Iris pigment epithelial cell (primary cell): ENCODE data around the gene PPIA.
"Not testable (repeated sequence)": the region's sequence is repeated elsewhere in the genome, so short reads cannot be mapped to it uniquely, and the experiment has no call there.

Experiments
- DNase-seq: peaks from one replicate; pipeline ENCODE4 v3.0.0-alpha.2; 2011; ENCODE audit warnings: low read depth

Gene PPIA

GRCh38 chr7:44827567-44827966 lies 31.1 kb downstream of the PPIA start:
- no peak for DNase-seq

DNA sequence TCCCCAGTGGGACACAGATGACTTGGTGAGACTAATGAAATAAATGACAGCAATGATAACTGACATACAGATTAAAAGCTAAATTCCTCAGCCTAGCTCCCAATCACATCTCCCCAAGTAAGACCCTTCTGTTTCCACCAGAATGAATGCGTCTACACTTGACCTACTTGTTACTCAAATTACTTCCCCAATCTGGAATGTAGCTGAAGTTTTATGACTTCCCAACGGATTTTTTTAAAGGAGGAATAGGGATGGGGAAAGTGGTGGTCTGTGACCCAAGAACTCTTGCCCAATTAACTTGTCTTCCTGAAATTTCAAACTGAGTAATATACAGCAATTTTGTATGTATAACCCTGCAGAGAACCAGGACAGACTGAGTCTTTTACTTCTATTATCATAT lies 42.3 kb downstream of the PPIA start:
- no peak for DNase-seq

- not testable (repeated sequence) for DNase-seq
These were observed 46.2 kb downstream of the PPIA start for GRCh38 chr7:44842675-44843074.

DNA sequence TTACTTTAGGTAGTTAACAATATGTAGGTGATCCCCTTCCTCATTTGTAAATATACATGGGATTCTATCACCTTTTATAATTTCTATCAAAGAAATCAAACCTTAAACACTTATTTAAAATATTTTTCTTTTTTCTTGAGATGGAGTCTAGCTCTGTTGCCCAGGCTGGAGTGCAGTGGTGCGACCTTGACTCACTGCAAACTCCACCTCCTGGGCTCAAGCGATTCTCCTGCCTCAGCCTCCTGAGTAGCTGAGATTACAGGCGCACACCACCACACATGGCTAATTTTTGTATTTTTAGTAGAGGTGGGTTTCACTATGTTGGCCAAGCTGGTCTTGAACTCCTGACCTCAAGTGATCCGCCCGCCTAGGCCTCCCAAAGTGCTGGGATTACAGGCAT lies 47.0 kb downstream of the PPIA start:
- not testable (repeated sequence) for DNase-seq

- no peak for DNase-seq
These were observed 49.0 kb downstream of the PPIA start for GRCh38 chr7:44845451-44845850.

GRCh38 chr7:44846390-44846789 lies 49.9 kb downstream of the PPIA start:
- not testable (repeated sequence) for DNase-seq

DNA sequence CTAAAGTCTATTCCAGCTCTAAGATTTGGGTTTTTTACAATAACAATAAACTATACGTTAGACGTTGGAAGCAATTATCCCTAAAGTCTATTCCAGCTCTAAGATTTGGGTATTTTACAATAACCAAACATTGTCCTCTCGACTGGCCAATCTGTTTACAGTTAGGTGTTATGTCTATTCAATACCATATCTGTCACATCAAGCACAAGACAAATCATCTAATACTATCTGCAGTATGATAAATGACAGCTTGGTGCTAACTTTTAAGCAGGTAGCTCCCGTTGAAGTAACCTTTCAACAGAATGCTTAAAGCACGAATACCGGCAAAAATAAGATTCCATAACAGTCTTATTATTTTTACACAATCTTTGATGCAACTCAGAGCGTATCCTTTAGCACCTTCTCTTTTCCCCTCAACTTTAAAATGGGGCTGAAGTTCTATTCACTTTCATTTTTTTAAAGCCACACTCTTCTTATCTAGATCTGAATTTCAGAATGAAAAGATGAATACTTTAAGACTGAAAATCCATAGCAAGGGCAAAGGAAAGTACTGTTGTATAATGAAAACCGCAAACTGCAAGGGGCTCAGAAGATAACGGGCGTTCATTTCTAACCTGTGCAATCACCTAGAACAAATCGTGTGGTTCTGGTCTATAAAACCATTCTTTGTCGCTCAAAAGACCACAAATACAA lies 50.5 kb downstream of the PPIA start:
- DNase-seq: no peak

DNA sequence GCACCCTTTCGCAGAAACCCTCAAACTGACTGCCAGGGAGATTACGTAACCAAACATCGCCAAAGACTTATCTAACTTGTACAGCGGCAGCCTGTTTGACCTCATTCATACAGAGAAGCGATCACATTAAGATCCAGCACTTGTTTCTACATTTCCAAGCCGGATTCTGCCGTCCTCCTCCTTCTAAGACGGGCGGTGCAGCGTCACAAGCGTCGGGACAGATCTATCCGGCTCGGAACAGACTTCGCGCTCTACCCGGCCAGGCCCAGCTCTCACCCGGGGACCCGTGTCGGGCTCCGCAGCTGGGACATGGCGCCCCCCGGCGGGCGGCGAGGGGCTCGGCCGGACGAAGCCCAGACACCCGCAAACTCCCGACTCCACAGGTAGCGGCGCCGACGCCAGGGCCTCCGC lies 51.0 kb downstream of the PPIA start:
- peak; percentile 83 for DNase-seq

DNA sequence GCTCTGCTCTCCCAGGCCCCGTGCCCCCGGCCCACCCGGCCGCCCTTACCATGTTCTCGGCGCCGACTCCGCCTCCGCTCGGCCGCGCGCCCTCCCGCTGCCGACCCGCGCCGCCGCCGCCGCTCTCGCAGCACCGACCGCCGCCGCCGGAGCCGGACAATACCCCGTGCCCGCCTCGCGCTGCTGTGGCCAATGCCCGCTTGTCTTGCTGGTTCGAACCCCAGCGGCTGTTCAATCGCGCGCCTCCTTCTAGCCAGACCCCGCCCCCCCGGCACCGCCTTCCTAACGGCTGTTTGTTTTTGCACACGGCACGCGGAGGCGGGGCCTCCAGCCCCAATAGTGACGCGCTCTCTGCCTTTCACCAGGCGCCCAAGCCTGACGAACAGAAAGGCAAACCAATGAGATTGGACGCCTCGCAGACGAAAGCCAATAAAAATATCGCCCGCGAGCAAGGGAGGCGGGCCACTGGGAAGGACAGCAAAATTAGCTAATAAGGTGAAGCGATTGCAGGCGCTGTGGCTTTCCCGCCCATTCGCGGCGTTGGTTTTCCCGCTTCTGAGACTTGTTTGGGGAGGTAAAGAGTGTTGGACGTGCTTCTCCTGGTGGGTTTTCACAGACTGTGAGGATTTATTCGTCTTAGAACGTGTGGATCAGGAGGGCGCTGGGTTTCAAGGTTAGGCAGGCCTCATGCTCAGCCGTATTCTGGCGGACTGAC lies 51.6 kb downstream of the PPIA start, which contains the start of gene H2AZ2:
Gene H2AZ2 (minus strand): TSS at position 168 of the 715 bp plus-strand sequence. CDS start 116 bp downstream, at position 52.
- peak; percentile 100 for DNase-seq

- DNase-seq: no peak
These were observed 52.9 kb downstream of the PPIA start for GRCh38 chr7:44849259-44849884.

DNA sequence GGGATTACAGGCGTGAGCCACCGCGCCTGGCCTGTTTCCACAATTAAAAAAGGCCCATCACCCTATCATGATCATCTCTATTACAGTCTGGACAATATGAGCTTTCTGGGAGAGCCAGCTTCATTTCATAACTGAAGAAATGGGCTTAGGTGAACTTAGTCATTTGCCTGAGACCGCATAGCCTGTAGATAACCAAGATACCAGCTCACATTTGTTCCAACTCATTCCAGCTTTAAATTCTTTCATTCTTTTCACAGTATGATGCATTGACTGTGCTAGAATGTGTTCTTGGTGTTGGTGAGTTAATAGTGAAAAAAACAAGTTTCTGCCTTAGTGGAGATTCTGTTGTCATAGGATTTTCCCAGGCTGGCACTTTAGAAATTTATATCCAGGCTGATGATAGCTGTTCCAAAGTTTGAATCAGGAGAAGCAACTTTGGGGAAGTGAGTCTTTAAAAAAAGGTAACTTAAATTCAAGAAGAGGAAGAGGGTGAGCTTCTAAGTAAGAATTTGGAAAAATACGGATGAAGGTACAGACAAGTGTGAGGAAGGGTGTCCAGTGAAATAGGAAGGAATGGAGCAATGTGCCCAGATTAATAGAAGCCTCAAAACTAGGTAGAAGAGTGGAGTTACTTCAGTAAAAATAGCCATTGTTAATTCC lies 53.5 kb downstream of the PPIA start:
- DNase-seq: peak; percentile 93

DNA sequence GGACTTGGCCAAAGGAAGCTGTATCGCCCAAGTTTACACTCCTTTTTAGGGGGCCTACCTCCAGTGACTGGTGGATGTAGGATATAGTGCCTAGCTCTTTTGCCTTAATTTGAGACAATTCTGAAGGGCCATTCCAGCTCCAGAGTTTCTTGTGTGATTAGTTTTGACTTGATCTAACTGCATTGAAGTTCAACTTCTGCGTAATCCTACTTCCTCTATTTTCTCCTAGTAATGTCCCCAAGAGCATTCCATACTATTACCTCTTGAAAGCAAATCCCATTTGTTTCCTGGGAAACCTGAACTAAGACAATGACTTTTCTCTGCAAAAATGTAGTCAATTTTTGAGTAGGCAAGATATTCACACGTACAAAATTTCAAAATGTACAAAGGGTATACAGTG lies 56.1 kb downstream of the PPIA start:
- DNase-seq: no peak
